Cardiac muscle cell (in vitro differentiated cells and primary cell): Measurements from ENCODE around the gene HNF1B. TPM values are rescaled to one million over a fixed set of nuclear protein-coding genes. Genes with fewer than 3 reads are reported as not detected.

ENCODE experiments used
- DNase-seq, 2 donors: peaks; one replicate each; pipeline versions ENCODE4 v3.0.0 to v3.0.0-alpha.2; 2010 to 2017; ENCODE audit warnings: low read depth in 1 of 2, low spot score in 1 of 2
- H3K27ac ChIP-seq: fragments of 200-600 bp; sonication (generic); 2 replicates; pipeline ENCODE4 v1.5.1; 2016
- H3K27me3 ChIP-seq: fragments of 200-600 bp; sonication (generic); 2 replicates; pipeline ENCODE4 v1.6.0; 2016; ENCODE audit warnings: control low read depth
- H3K36me3 ChIP-seq: fragments of 200-600 bp; sonication (generic); 2 replicates; pipeline ENCODE4 v1.5.1; 2016; ENCODE audit warnings: control low read depth
- H3K4me1 ChIP-seq: fragments of 200-600 bp; sonication (generic); 2 replicates; pipeline ENCODE4 v1.8.1; 2017; ENCODE audit warnings: low read depth, mild to moderate bottlenecking, mixed run types
- H3K4me3 ChIP-seq: fragments of 200-600 bp; sonication (generic); 2 replicates; pipeline ENCODE4 v1.5.1; 2016; ENCODE audit warnings: mild to moderate bottlenecking
- H3K9me3 ChIP-seq: fragments of 200-600 bp; sonication (generic); 2 replicates; pipeline ENCODE4 v1.5.1; 2017; ENCODE audit warnings: low read depth, mild to moderate bottlenecking, control low read depth
- polyA plus RNA-seq: library from polyadenylated mRNA; unstranded; fragments of >200 nt; fragmentation: Nextera tagmentation; extraction: Ambion mirVana; gene quantifications from 2 replicates; pipeline ENCODE4 v1.2.1, GENCODE V29; 2016
- total RNA-seq: library from RNA; depleted of rRNA; stranded (reverse); fragments of >200 nt; gene quantifications from 2 replicates; pipeline ENCODE4 v1.2.3, GENCODE V29; 2016
- TF ChIP-seq, protein P1 (sequence below): IDR thresholded peaks from 2 replicates; pipeline ENCODE4 v1.5.1; 2012; ENCODE audit warnings: low read depth, mild to moderate bottlenecking, low read length

The HNF1B gene, protein sequence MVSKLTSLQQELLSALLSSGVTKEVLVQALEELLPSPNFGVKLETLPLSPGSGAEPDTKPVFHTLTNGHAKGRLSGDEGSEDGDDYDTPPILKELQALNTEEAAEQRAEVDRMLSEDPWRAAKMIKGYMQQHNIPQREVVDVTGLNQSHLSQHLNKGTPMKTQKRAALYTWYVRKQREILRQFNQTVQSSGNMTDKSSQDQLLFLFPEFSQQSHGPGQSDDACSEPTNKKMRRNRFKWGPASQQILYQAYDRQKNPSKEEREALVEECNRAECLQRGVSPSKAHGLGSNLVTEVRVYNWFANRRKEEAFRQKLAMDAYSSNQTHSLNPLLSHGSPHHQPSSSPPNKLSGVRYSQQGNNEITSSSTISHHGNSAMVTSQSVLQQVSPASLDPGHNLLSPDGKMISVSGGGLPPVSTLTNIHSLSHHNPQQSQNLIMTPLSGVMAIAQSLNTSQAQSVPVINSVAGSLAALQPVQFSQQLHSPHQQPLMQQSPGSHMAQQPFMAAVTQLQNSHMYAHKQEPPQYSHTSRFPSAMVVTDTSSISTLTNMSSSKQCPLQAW
- total RNA-seq (not detected in 2 replicates), polyA plus RNA-seq (not detected in 2 replicates)

DNA sequence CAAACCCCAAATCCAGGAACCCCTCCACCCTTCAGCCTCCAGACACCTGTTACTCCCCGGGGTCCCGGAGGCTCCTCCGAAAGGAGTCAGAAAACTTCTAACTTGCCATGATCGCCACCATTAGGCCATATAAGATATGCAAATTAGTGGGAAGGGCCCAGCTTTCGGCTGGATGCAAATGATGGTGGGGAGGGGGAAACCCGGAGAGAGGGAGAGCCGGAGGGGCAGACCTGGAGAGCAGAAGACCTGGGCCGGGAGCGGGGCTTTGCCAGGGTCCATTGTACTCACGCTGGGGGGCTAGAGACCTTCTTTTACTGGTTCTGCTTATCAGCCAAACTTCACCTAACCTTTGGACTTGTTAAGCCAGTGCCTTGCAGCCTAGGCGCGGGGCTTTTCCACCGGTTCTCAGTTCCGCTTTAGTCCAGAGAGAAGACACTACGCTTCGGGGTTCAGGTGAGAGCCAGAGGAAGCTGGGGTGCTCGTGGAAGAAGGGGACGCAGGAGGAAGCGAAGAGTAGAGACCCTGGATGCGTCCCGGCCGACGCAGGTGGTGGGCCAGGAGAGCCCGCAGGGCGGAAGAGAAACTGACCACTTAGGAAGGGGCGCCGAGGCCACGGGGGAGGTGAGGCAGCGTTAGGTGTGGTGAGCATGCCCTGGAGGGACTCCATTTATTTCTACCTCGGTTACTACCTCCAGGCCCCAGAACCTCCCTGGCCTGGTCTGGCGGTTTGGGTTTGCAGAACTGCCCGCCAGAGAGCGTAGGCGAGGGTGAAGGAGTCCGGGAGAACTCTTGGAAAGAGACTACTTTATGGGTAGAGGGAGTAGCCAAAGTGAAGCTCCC is at the start of gene HNF1B:
Gene HNF1B, minus strand, starts transcription at position 99 of the 840 bp plus-strand sequence. CDS start 175 bp downstream, outside the sequence.
- H3K36me3 ChIP-seq: no peaks in the 10 kb centered on the region
- no peak for DNase-seq
- H3K4me3 ChIP-seq: no peak within 1 kb of the TSS
- H3K27me3 ChIP-seq: peaks cover 99% of the 10 kb centered on the region
- TF ChIP-seq, protein P1, sequence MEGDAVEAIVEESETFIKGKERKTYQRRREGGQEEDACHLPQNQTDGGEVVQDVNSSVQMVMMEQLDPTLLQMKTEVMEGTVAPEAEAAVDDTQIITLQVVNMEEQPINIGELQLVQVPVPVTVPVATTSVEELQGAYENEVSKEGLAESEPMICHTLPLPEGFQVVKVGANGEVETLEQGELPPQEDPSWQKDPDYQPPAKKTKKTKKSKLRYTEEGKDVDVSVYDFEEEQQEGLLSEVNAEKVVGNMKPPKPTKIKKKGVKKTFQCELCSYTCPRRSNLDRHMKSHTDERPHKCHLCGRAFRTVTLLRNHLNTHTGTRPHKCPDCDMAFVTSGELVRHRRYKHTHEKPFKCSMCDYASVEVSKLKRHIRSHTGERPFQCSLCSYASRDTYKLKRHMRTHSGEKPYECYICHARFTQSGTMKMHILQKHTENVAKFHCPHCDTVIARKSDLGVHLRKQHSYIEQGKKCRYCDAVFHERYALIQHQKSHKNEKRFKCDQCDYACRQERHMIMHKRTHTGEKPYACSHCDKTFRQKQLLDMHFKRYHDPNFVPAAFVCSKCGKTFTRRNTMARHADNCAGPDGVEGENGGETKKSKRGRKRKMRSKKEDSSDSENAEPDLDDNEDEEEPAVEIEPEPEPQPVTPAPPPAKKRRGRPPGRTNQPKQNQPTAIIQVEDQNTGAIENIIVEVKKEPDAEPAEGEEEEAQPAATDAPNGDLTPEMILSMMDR: no peak
- no peak within 1 kb of the TSS for H3K27ac ChIP-seq
- H3K4me1 ChIP-seq: peaks cover 9% of the 10 kb centered on the region
- no peaks in the 10 kb centered on the region for H3K9me3 ChIP-seq

DNA sequence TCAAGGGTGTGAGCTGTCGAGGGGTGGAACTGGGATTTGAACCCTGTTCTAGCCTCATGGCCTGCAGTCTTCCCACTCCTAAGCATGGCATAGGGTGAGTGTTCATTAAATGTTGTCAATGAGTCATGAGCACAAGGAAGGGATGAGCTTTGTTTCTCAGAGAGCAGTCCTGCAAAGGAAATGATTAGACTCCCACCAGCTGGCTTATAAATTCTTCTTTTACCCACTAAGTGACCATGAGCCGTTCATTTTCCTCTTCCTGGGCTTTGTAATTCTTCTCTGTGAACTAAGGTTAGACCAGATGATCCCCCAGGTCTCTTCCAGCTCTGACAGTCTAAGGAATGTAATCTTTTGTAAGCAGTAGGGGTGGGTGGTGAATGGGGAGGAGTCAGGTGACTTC is 47.9 kb upstream of the HNF1B start:
- no peaks in the 10 kb centered on the region for H3K36me3 ChIP-seq
- peak in 1 of 2 donors; percentile 6 for DNase-seq
- H3K4me3 ChIP-seq: no peak overlapping the region
- no peak overlapping the region for H3K27ac ChIP-seq
- H3K4me1 ChIP-seq: no peaks in the 10 kb centered on the region
- TF ChIP-seq, protein P1: no peak
- H3K9me3 ChIP-seq: no peaks in the 10 kb centered on the region
- H3K27me3 ChIP-seq: peaks cover 20% of the 10 kb centered on the region

DNA sequence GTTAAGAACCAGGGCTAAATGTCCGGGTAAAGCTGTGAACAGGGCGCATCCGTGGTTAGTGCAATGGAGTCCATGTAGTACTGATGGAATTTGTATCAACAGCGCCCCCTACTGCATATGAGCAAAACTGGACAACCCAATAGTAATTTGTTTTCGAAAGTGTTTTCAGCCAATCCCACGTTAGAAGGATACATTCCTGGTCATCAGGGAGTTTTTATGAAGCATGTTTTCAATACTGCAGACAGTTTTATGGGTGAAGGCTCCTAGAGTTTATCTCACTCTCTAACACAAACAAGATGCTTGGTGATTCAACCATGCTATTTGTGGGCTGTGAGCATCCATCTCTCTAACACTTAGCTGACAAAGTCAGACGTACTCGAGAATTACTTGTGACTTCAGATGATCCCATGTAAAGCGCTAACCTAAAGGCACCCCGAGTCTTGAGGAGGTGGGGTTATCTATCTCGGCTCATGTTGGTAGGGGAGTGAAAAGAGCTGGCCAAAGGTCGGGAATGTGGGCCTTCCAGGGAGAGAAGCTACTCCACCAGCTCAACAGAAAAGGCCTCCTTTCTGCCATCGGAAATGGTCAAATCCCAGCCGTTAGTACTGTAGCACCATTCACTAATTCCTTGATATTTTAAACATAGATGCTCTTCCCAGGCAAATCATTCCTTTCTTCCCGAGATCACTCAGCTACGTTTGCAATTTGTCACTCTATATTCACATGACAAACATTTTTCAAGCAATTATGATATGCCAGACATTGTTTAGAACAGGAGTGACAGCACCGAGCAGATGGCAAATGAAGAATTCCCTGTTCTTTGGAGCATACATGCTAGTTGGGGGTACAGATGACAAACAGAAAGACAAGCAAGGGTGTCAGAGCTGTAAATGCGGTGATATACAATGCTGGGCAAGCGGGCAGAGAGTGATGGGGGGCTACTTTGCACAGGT is 46.9 kb upstream of the HNF1B start:
- DNase-seq: peak in 1 of 2 donors; percentile 23
- H3K9me3 ChIP-seq: no peaks in the 10 kb centered on the region
- peaks cover 20% of the 10 kb centered on the region for H3K27me3 ChIP-seq
- no peaks in the 10 kb centered on the region for H3K36me3 ChIP-seq
- H3K4me1 ChIP-seq: no peaks in the 10 kb centered on the region
- TF ChIP-seq, protein P1: peak; percentile 47
- no peak overlapping the region for H3K4me3 ChIP-seq
- H3K27ac ChIP-seq: no peak overlapping the region

DNA sequence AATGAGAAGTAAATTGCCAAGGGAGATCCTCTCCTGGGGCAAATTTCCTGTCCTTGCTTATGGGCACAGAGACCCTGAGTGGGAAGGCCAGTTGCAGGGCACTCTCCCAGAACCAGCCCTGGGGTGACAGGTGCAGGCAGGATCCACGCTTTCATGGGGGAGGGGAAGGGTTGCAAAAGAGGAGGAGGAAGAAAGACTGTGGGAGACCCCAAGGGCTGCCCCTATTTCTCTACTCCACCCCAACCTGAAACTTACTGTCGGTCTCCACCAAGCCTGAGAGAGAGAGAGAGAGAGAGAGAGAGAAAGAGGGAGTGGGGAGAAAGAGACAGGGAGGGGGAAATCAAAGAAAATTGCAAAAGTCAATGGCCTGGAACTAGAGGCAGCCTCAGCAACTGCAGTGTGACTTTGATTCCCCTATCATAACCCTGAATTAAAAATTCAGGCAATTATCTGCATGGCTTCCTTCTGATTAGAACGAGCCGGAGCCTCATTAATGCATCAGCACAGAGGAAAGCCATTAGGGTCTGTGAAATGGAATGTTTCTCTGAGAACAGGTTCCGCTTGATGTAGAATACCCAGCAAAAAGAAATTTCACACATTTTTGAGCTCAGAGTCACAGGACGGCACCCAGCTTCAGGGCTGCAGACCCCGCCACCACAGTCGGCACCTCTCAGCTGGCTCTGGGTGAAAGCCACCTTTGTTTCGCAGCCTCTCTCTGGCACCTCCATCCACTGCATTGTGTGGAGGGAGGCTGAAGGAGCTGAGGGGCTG is 45.1 kb upstream of the HNF1B start:
- TF ChIP-seq, protein P1: no peak
- Histone ChIP-seq H3K4me3 (no peak overlapping the region), H3K27me3 (peaks cover 20% of the 10 kb centered on the region), H3K9me3 (no peaks in the 10 kb centered on the region), H3K4me1 (no peaks in the 10 kb centered on the region), H3K27ac (no peak overlapping the region), H3K36me3 (no peaks in the 10 kb centered on the region)
- no peak for DNase-seq
